Peyer's patch (tissue), 4 donors: ENCODE results near the gene PYGO2.

Source experiments
- POLR2A ChIP-seq, 2 donors: fragments of 450-650 bp; IDR thresholded peaks; one replicate each; pipeline ENCODE4 v1.5.1; 2017; ENCODE audit warnings: antibody characterized with exemption in 2 of 2, mild to moderate bottlenecking in 2 of 2, moderate library complexity in 2 of 2
- TF ChIP-seq, protein P1 (sequence below), 6 experiments: fragments of 450-650 bp in 4 of 6; fragments of 200-600 bp in 2 of 6; sonication (generic) in 1 of 6; IDR thresholded peaks; one replicate each; pipeline ENCODE4 v1.5.1; 2017 to 2019; ENCODE audit warnings: antibody characterized with exemption in 6 of 6, mild to moderate bottlenecking in 3 of 6, moderate library complexity in 1 of 6

DNA sequence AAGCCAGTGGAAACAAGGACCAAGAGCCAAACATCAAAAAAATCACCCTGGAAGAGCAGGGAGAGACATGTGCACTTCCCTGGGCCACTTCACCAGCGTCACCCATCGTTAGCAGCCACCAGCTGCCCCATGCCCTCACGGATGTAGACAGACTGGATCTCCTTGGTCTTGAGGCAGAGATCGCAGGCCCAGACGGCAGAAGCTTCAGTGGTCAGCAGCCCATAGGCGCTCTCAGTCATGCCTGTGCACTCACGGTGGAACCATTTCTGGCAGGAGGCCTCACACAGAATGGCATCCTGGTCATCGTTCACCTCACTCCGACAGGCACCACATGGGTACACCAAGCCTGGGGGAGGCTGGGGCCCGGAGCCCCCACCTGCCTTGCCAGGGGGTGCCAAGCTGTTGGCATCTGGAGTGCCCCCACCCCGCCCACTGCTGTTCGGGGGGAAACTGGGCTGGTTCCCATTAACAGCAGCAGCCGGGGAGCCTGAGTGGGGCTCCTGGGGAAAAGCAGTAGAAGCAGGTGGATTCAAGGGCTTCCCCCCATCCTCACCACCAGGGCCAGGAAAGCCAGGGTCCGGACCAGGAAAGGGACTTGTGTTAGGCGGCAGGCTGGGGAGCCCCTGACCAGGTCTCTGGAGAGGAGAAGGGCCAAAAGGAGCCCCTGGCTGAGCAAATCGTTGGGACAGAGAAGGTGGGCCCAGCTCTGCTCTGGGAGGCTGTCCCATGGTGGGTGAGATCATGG lies 2.7 kb downstream of the PYGO2 start:
- no peak for TF ChIP-seq POLR2A (IDR thresholded peaks at IDR 0.05)
- TF ChIP-seq, protein P1, sequence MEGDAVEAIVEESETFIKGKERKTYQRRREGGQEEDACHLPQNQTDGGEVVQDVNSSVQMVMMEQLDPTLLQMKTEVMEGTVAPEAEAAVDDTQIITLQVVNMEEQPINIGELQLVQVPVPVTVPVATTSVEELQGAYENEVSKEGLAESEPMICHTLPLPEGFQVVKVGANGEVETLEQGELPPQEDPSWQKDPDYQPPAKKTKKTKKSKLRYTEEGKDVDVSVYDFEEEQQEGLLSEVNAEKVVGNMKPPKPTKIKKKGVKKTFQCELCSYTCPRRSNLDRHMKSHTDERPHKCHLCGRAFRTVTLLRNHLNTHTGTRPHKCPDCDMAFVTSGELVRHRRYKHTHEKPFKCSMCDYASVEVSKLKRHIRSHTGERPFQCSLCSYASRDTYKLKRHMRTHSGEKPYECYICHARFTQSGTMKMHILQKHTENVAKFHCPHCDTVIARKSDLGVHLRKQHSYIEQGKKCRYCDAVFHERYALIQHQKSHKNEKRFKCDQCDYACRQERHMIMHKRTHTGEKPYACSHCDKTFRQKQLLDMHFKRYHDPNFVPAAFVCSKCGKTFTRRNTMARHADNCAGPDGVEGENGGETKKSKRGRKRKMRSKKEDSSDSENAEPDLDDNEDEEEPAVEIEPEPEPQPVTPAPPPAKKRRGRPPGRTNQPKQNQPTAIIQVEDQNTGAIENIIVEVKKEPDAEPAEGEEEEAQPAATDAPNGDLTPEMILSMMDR (IDR thresholded peaks at IDR 0.05), result no peak
